ENCODE data around the gene ITPR2.

DNA sequence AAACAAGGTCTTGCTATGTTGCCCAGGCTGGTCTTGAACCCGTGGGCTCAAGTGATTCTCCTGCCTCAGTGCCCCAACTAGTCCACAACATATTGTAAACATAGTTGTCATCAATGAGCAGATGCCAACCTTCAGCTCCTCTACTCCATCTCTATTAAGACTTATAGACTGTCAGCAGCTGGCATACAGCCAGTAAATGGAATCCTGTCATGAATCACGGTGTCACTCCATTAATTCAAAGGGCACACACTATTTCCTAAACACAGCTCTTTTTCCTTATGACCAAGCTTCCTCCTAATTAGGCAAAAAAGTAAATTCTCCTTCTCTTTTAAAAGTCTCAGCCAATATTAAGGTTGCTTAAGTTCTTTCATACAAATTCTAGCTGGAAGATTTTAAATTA, 111.2 kb downstream of the ITPR2 start:
- TF ChIP-seq, protein P1, sequence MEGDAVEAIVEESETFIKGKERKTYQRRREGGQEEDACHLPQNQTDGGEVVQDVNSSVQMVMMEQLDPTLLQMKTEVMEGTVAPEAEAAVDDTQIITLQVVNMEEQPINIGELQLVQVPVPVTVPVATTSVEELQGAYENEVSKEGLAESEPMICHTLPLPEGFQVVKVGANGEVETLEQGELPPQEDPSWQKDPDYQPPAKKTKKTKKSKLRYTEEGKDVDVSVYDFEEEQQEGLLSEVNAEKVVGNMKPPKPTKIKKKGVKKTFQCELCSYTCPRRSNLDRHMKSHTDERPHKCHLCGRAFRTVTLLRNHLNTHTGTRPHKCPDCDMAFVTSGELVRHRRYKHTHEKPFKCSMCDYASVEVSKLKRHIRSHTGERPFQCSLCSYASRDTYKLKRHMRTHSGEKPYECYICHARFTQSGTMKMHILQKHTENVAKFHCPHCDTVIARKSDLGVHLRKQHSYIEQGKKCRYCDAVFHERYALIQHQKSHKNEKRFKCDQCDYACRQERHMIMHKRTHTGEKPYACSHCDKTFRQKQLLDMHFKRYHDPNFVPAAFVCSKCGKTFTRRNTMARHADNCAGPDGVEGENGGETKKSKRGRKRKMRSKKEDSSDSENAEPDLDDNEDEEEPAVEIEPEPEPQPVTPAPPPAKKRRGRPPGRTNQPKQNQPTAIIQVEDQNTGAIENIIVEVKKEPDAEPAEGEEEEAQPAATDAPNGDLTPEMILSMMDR (conservative IDR thresholded peaks at IDR 0.05; ENCODE audit: low read length): no peak
- TF ChIP-seq EZH2phosphoT487 (IDR thresholded peaks at IDR 0.05; ENCODE audit: borderline replicate concordance): no peak

Measured in Loucy (cell line).